ENCODE results near the gene INS. TPM values are rescaled to one million over a fixed set of nuclear protein-coding genes. Genes with fewer than 3 reads are reported as not detected.

The INS gene
- total and polyA plus RNA-seq, 2 of the 8 experiments (the other 6 are each of a cell fraction or from before 2014, with no cell fraction given) = not detected

DNA sequence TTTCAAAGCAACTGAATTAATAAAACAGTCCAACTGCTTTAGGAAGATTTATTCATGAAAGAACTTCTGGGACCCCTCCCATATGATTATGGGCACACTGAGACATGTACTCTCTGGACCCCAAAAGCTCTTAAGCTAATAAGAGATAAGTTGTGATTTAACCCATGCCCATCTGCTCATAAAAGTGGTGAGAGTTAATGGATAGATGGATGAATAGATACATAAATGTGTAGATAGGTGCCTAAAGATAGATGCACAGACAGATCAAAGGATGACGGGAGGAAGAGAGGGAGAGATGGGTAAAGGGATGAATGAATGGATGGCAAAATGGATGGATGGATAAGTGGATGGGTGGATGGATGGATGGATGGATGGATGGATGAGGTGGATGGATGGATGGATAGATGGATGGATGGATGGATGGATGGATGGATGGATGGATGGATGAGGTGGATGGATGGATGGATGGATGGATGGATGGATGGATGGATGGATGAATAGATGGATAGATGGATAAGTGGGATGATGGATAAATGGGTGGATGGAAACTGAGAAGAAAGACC, 40.0 kb upstream of the INS start:
- H3K9me3 ChIP-seq (ENCODE audit: insufficient read depth in 2 of 2, low read depth in 1 of 2, low read length in 1 of 2) = no peaks in the 10 kb centered on the region
- DNase-seq (ENCODE audit: low read depth in 1 of 2, low spot score in 2 of 2) (no peak), FAIRE-seq (no peak)
- no peak overlapping the region for H3K23ac ChIP-seq (ENCODE audit: insufficient read length)
- no peak overlapping the region for H2BK12ac ChIP-seq (ENCODE audit: low read depth, low read length)
- H2BK15ac ChIP-seq (ENCODE audit: low read length) = no peak overlapping the region
- CTCF ChIA-PET (ENCODE audit: partially characterized antibody) = interaction anchor here (0.7 to 8.6 kb wide), 2 partner anchors 99 to 220 kb away, joined by 4 to 248 read pairs; partner anchors contain the start of genes C11orf21 and TSPAN32
- no peaks in the 10 kb centered on the region; a peak in 1 of 7 replicates for H3K4me1 ChIP-seq (replicated peaks in 1 of 4; ENCODE audit: control insufficient read depth in 3 of 4, insufficient read depth in 4 of 4, low read length in 3 of 4)
- no peaks in the 10 kb centered on the region for H3K79me2 ChIP-seq (ENCODE audit: control insufficient read depth in 1 of 2, insufficient read depth in 2 of 2, low read length in 2 of 2)
- H4K20me1 ChIP-seq (replicated peaks in 1 of 2; ENCODE audit: control insufficient read depth in 1 of 2, insufficient read depth in 2 of 2, low read length in 2 of 2) = no peaks in the 10 kb centered on the region
- TF ChIP-seq HDAC2 (IDR thresholded peaks at IDR 0.05; ENCODE audit: borderline replicate concordance in 1 of 2, low read depth in 2 of 2, low read length in 2 of 2) (no peak), CBX5 (IDR thresholded peaks at IDR 0.05; ENCODE audit: low read depth, low read length) (no peak), SP4 (IDR thresholded peaks at IDR 0.05; ENCODE audit: low read length) (no peak), MAX (IDR thresholded peaks at IDR 0.05) (no peak), EZH2 (IDR thresholded peaks at IDR 0.05; ENCODE audit: low read depth, low read length, severe bottlenecking) (no peak), SIN3A (conservative IDR thresholded peaks at IDR 0.05 in 1 of 2, IDR thresholded peaks at IDR 0.05 in 1 of 2; ENCODE audit: low read depth in 1 of 2, low read length in 2 of 2) (no peak), POLR2A (IDR thresholded peaks at IDR 0.05; ENCODE audit: control extremely low read depth in 1 of 2, low read depth in 2 of 2, low read length in 2 of 2) (no peak), JUND (IDR thresholded peaks at IDR 0.05; ENCODE audit: low read length) (no peak), BACH1 (IDR thresholded peaks at IDR 0.05; ENCODE audit: low read length) (no peak), SIX5 (IDR thresholded peaks at IDR 0.05; ENCODE audit: low read depth, low read length) (no peak), MAFK (IDR thresholded peaks at IDR 0.05; ENCODE audit: low read depth, low read length) (no peak)
- no peak overlapping the region for H3K27ac ChIP-seq (ENCODE audit: low read depth, low read length)
- 86% methylated on average over 1 of the region's 1 CpG; no CpG with 5 or more reads in 1 of the 2 experiments for WGBS, 2 experiments (ENCODE audit: extremely low coverage in 1 of 2, insufficient coverage in 1 of 2, insufficient read length in 1 of 2, insufficient replicate concordance in 2 of 2, low coverage in 1 of 2, low lambda C conversion rate in 2 of 2, missing lambda C conversion rate in 1 of 2)
- H3K14ac ChIP-seq (ENCODE audit: insufficient read length) = no peak overlapping the region
- no peak overlapping the region for H2AK5ac ChIP-seq (ENCODE audit: low read depth, low read length)
- H3K4me3 ChIP-seq (ENCODE audit: extremely low read depth in 1 of 4, insufficient read depth in 2 of 4, low read depth in 3 of 4, low read length in 4 of 4) = no peak overlapping the region
- no peak overlapping the region for H3K18ac ChIP-seq (ENCODE audit: extremely low read depth, low read length)
- H2AFZ ChIP-seq (ENCODE audit: low read length) = no peak overlapping the region
- no peaks in the 10 kb centered on the region; a peak in 1 of 7 replicates for H3K27me3 ChIP-seq (replicated peaks in 1 of 4; ENCODE audit: control insufficient read depth in 3 of 4, extremely low read depth in 1 of 4, insufficient read depth in 3 of 4, low read length in 3 of 4)
- H3K36me3 ChIP-seq (ENCODE audit: control insufficient read depth in 2 of 4, insufficient read depth in 4 of 4, low read length in 3 of 4) = no peaks in the 10 kb centered on the region
- H4K91ac ChIP-seq (replicated peaks; ENCODE audit: insufficient read length, low read length) = no peak overlapping the region
- H3K4ac ChIP-seq (replicated peaks; ENCODE audit: insufficient read length, low read depth, low read length) = no peak overlapping the region
- no peak overlapping the region for H3K4me2 ChIP-seq (ENCODE audit: insufficient read depth in 1 of 2, low read depth in 2 of 2, low read length in 2 of 2)
- POLR2A ChIA-PET (ENCODE audit: partially characterized antibody) = interaction anchor here (1.2 kb wide), 1 partner anchor 12 kb away, joined by 3 read pairs; no protein-coding TSS in a partner anchor
- H3K79me1 ChIP-seq (ENCODE audit: low read depth, low read length) = no peaks in the 10 kb centered on the region
- no peak overlapping the region for H2BK5ac ChIP-seq (ENCODE audit: low read depth, low read length)
- H3K9ac ChIP-seq (replicated peaks in 1 of 4; ENCODE audit: extremely low read depth in 1 of 4, low read depth in 3 of 4, low read length in 3 of 4) = no peak overlapping the region
- H2BK120ac ChIP-seq (replicated peaks; ENCODE audit: low read depth, low read length) = no peak overlapping the region
- H3K56ac ChIP-seq (replicated peaks; ENCODE audit: insufficient read length, low read depth, low read length) = no peak overlapping the region
- peaks cover 3% of the 10 kb centered on the region; the same call in 1 of the 2 replicates for H3K23me2 ChIP-seq (ENCODE audit: low read depth, low read length)
- no peak overlapping the region for H2BK20ac ChIP-seq (ENCODE audit: low read length)
- H4K5ac ChIP-seq (ENCODE audit: insufficient read length, low read depth, low read length) = no peak overlapping the region
- H4K8ac ChIP-seq (ENCODE audit: extremely low read depth, insufficient read depth, low read length) = no peak overlapping the region

Data from H1 (cell line).